Neural progenitor cell (in vitro differentiated cells): ENCODE results near the gene KLC1.

Source experiments
- CTCF ChIP-seq: fragments of 200-600 bp; sonication (generic); IDR thresholded peaks from 2 replicates; pipeline ENCODE4 v1.5.1; 2017; ENCODE audit warnings: antibody characterized with exemption, mild to moderate bottlenecking
- EZH2phosphoT487 ChIP-seq: fragments of 200-600 bp; sonication (generic); IDR thresholded peaks from 2 replicates; pipeline ENCODE4 v1.6.1; 2017; ENCODE audit warnings: antibody characterized with exemption

GRCh38 chr14:103731916-103732867 lies 103.2 kb downstream of the KLC1 start:
- TF ChIP-seq CTCF (no peak), EZH2phosphoT487 (no peak)
